OCI-LY1 (cell line): ENCODE measurements around the gene AMIGO1.

ENCODE experiments used
- H2AFZ ChIP-seq: fragments of 200-600 bp; sonication (generic), shearing (Covaris generic); 2 replicates; pipeline ENCODE4 v1.6.0; 2014; ENCODE audit warnings: antibody characterized with exemption, mild to moderate bottlenecking, low read length
- H3F3A ChIP-seq: fragments of 200-600 bp; sonication (generic), shearing (Covaris generic); 2 replicates; pipeline ENCODE4 v1.6.0; 2014; ENCODE audit warnings: mild to moderate bottlenecking, antibody characterized with exemption, low read length, moderate library complexity; ENCODE audit not compliant: insufficient read depth
- H3K27ac ChIP-seq: fragments of 200-600 bp; sonication (generic); 2 replicates; pipeline ENCODE4 v1.5.1; 2014; ENCODE audit warnings: low read length, mixed run types, mild to moderate bottlenecking, low read depth; ENCODE audit not compliant: poor library complexity, severe bottlenecking
- H3K27me3 ChIP-seq: fragments of 200-600 bp; sonication (generic); 2 replicates; pipeline ENCODE4 v1.6.0; 2014; ENCODE audit warnings: antibody characterized with exemption, mild to moderate bottlenecking, low read length, moderate library complexity; ENCODE audit not compliant: insufficient read depth
- H3K36me3 ChIP-seq: fragments of 200-600 bp; sonication (generic); 2 replicates; pipeline ENCODE4 v1.6.1; 2014; ENCODE audit warnings: mild to moderate bottlenecking, antibody characterized with exemption, low read length, moderate library complexity, mixed read lengths; ENCODE audit not compliant: insufficient read depth
- H3K4me1 ChIP-seq: fragments of 200-600 bp; sonication (generic); 2 replicates; pipeline ENCODE4 v1.5.1; 2014; ENCODE audit warnings: mild to moderate bottlenecking, low read length, moderate library complexity; ENCODE audit not compliant: insufficient read depth, severe bottlenecking
- H3K4me2 ChIP-seq: fragments of 200-600 bp; sonication (generic), shearing (Covaris generic); 2 replicates; pipeline ENCODE4 v1.6.1; 2014; ENCODE audit warnings: low read length
- H3K4me3 ChIP-seq: fragments of 200-600 bp; sonication (generic); 2 replicates; pipeline ENCODE4 v1.5.1; 2014; ENCODE audit warnings: low read length, low read depth, mild to moderate bottlenecking, mixed read lengths; ENCODE audit not compliant: poor library complexity, severe bottlenecking
- H3K79me2 ChIP-seq: fragments of 200-600 bp; shearing (Covaris generic); 2 replicates; pipeline ENCODE4 v1.6.1; 2016; ENCODE audit warnings: mixed run types, low read length, mixed read lengths; ENCODE audit not compliant: insufficient read depth
- H3K9ac ChIP-seq: fragments of 200-600 bp; sonication (generic), shearing (Covaris generic); 2 replicates; pipeline ENCODE4 v1.6.1; 2014; ENCODE audit warnings: mild to moderate bottlenecking, low read length, mixed read lengths
- H3K9me2 ChIP-seq: fragments of 200-600 bp; sonication (generic), shearing (Covaris generic); 2 replicates; pipeline ENCODE4 v1.6.1; 2014; ENCODE audit warnings: low read depth, mild to moderate bottlenecking, low read length, mixed read lengths
- H3K9me3 ChIP-seq: fragments of 200-600 bp; shearing (Covaris generic); 2 replicates; pipeline ENCODE4 v1.6.1; 2014; ENCODE audit warnings: low read length, mixed read lengths
- H4K20me1 ChIP-seq: fragments of 200-600 bp; sonication (generic), shearing (Covaris generic); 2 replicates; pipeline ENCODE4 v1.6.0; 2016; ENCODE audit warnings: mild to moderate bottlenecking, low read length; ENCODE audit not compliant: insufficient read depth
- CTCF ChIP-seq: fragments of 200-600 bp; sonication (generic), shearing (Covaris generic); IDR thresholded peaks from 2 replicates; pipeline ENCODE4 v1.5.1; 2017; ENCODE audit warnings: mild to moderate bottlenecking, antibody characterized with exemption, low read length, moderate library complexity, mixed read lengths
- EZH2 ChIP-seq: fragments of 200-600 bp; sonication (generic), shearing (Covaris generic); IDR thresholded peaks from 2 replicates; pipeline ENCODE4 v1.8.0; 2017; ENCODE audit warnings: borderline replicate concordance, mixed run types, mild to moderate bottlenecking, antibody characterized with exemption, low read length, moderate library complexity, mixed read lengths

The AMIGO1 gene

GRCh38 chr1:109504974-109505373, 4.6 kb downstream of the AMIGO1 start:
- Histone ChIP-seq H3K9me3 (no peaks in the 10 kb centered on the region), H3K27ac (no peak overlapping the region), H3K36me3 (peaks cover 7% of the 10 kb centered on the region; the same call in 1 of the 2 replicates), H3K27me3 (peaks cover 5% of the 10 kb centered on the region; the same call in 1 of the 2 replicates), H3K9ac (no peak overlapping the region), H3K79me2 (no peaks in the 10 kb centered on the region), H3K4me2 (no peak overlapping the region), H3K4me1 (peaks cover 20% of the 10 kb centered on the region), H3K4me3 (no peak overlapping the region), H4K20me1 (no peaks in the 10 kb centered on the region), H3K9me2 (no peaks in the 10 kb centered on the region), H2AFZ (no peak overlapping the region), H3F3A (no peaks in the 10 kb centered on the region)
- TF ChIP-seq CTCF (no peak), EZH2 (no peak)

GRCh38 chr1:109503935-109504334, 5.6 kb downstream of the AMIGO1 start:
- Histone ChIP-seq H3K9ac (no peak overlapping the region), H3K79me2 (no peaks in the 10 kb centered on the region), H3K4me2 (no peak overlapping the region), H3K4me1 (peaks cover 12% of the 10 kb centered on the region), H3K4me3 (no peak overlapping the region), H3K9me3 (no peaks in the 10 kb centered on the region), H3F3A (no peaks in the 10 kb centered on the region), H3K27ac (no peak overlapping the region), H3K27me3 (peaks cover 5% of the 10 kb centered on the region; the same call in 1 of the 2 replicates), H2AFZ (no peak overlapping the region), H3K36me3 (peaks cover 7% of the 10 kb centered on the region; the same call in 1 of the 2 replicates), H3K9me2 (no peaks in the 10 kb centered on the region), H4K20me1 (no peaks in the 10 kb centered on the region)
- TF ChIP-seq CTCF (no peak), EZH2 (no peak)

- TF ChIP-seq EZH2, result no peak
- no peak for TF ChIP-seq CTCF
- Histone ChIP-seq H3K9me2 (no peaks in the 10 kb centered on the region), H3K79me2 (no peaks in the 10 kb centered on the region), H3K27me3 (no peaks in the 10 kb centered on the region), H3K9ac (no peak overlapping the region), H2AFZ (no peak overlapping the region), H3K4me2 (no peak overlapping the region), H3K9me3 (no peaks in the 10 kb centered on the region), H4K20me1 (no peaks in the 10 kb centered on the region), H3K4me1 (peaks cover 12% of the 10 kb centered on the region), H3K27ac (peak overlapping the region; percentile 34), H3F3A (no peaks in the 10 kb centered on the region), H3K4me3 (no peak overlapping the region), H3K36me3 (peaks cover 7% of the 10 kb centered on the region; the same call in 1 of the 2 replicates)
Measured at GRCh38 chr1:109502364-109502851, 7.1 kb downstream of the AMIGO1 start.
